Renal cortical epithelial cell (primary cell): ENCODE data around the gene DCC. TPM values are rescaled to one million over a fixed set of nuclear protein-coding genes. Genes with fewer than 3 reads are reported as not detected.
A peak's percentile ranks its signal among the peaks of the same experiment; 100 is the strongest.

Source experiments
- DNase-seq: peaks from one replicate; pipeline ENCODE4 v3.0.0-alpha.2; 2011; ENCODE audit warnings: low read depth
- total RNA-seq: library from RNA; depleted of rRNA; stranded (reverse); fragments of >200 nt; gene quantifications from 2 replicates; pipeline ENCODE4 v1.2.3, GENCODE V29; 2014

Gene DCC
- total RNA-seq, 1 donor from 2014 or later: not detected

GRCh38 chr18:52694804-52695203 is 354.8 kb downstream of the DCC start:
- peak; percentile 4 for DNase-seq

- DNase-seq: no peak
Measured at GRCh38 chr18:52700116-52700515, 360.1 kb downstream of the DCC start.

GRCh38 chr18:52700816-52701215 is 360.8 kb downstream of the DCC start:
- DNase-seq: no peak

GRCh38 chr18:52701219-52701935 is 361.4 kb downstream of the DCC start:
- no peak for DNase-seq

- DNase-seq: no peak
Measured at GRCh38 chr18:52715421-52715820, 375.4 kb downstream of the DCC start.

GRCh38 chr18:52715991-52716390 is 376.0 kb downstream of the DCC start:
- DNase-seq: no peak

- peak; percentile 74 for DNase-seq
Measured at GRCh38 chr18:52716973-52717372, 377.0 kb downstream of the DCC start.

- DNase-seq: no peak
Measured at GRCh38 chr18:52722904-52723303, 382.9 kb downstream of the DCC start.

GRCh38 chr18:52723550-52723970 is 383.6 kb downstream of the DCC start:
- peak; percentile 74 for DNase-seq

- peak; percentile 53 for DNase-seq
Measured at GRCh38 chr18:52730972-52731619, 391.1 kb downstream of the DCC start.

GRCh38 chr18:52738946-52739345 is 398.9 kb downstream of the DCC start:
- no peak for DNase-seq

GRCh38 chr18:52746986-52747385 is 407.0 kb downstream of the DCC start:
- no peak for DNase-seq

GRCh38 chr18:52747869-52748268 is 407.9 kb downstream of the DCC start:
- DNase-seq: no peak

GRCh38 chr18:52748343-52748742 is 408.3 kb downstream of the DCC start:
- DNase-seq: no peak

- no peak for DNase-seq
Measured at GRCh38 chr18:52749542-52749941, 409.5 kb downstream of the DCC start.

GRCh38 chr18:52750995-52751394 is 411.0 kb downstream of the DCC start:
- no peak for DNase-seq

GRCh38 chr18:52764316-52764715 is 424.3 kb downstream of the DCC start:
- DNase-seq: no peak

- DNase-seq: no peak
Measured at GRCh38 chr18:52766002-52766545, 426.1 kb downstream of the DCC start.

GRCh38 chr18:52781113-52781512 is 441.1 kb downstream of the DCC start:
- DNase-seq: no peak

- no peak for DNase-seq
Measured at GRCh38 chr18:52791321-52791720, 451.3 kb downstream of the DCC start.

- no peak for DNase-seq
Measured at GRCh38 chr18:52812834-52813233, 472.8 kb downstream of the DCC start.

GRCh38 chr18:52813635-52814416 is 473.8 kb downstream of the DCC start:
- no peak for DNase-seq
